LNCaP clone FGC (cell line): Measurements from ENCODE around the gene RSPH1.
A peak's percentile ranks its signal among the peaks of the same experiment; 100 is the strongest.

Experiments used
- DNase-seq: peaks from one replicate; pipeline ENCODE4 v3.0.0-alpha.2; 2011; ENCODE audit warnings: low read depth
- H3K4me3 ChIP-seq: 2 replicates; pipeline ENCODE4 v1.5.1; 2011; ENCODE audit warnings: mild to moderate bottlenecking, low read depth, low read length, control low read depth
- CTCF ChIP-seq: IDR thresholded peaks from 2 replicates; pipeline ENCODE4 v1.5.1; 2012; ENCODE audit warnings: mild to moderate bottlenecking; ENCODE audit not compliant: control insufficient read depth, insufficient read depth; ENCODE audit errors: extremely low read depth

RSPH1 gene

DNA sequence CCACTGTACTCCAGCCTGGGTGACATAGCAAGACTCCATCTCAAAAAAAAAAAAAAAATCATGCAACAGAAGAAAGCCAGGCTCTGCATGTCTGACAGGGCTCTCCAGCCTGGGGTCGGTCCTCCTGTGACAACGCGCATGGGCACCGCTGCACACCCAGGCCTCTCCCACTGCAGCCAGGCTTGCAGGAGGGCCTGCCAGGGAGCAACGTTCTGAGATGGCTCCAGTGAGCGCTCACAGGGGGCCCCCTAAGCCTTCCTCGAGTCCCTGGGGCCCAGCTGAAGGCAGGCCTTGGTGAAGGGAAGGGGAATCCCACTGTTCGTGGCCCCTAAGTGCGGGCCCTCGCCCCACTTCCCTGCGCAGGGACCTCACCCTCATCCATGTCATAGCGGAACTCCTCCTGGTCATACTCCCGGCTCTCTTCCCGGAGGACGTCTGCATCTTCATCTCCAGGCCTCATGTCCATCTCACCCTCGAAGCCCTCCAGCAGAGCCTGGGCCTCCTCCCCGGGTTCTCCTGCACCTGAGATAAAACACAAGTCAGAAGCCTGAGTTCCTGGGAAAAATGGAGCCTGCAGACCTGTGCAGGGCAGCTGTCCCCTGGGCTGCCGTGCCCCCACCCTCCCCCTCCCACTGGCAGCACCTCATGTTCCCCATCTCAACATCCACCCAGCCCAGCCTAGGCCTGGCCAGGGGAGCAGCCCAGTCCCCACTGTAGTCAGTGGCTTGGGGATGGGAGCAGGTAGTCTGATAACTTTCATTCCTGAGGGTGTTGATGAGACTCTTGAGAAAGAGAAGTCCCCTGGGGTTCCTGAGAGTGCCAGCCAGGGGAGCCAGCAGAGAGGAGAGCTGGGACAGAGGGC lies 20.3 kb downstream of the RSPH1 start:
- no peak for DNase-seq
- H3K4me3 ChIP-seq, result no peak overlapping the region
- no peak for TF ChIP-seq CTCF

GRCh38 chr21:42475036-42475435 lies 21.0 kb downstream of the RSPH1 start:
- no peak for TF ChIP-seq CTCF
- DNase-seq, result no peak
- no peak overlapping the region for H3K4me3 ChIP-seq

- TF ChIP-seq CTCF, result no peak
- H3K4me3 ChIP-seq, result no peak overlapping the region
- DNase-seq, result peak; percentile 76
These were observed 21.8 kb downstream of the RSPH1 start for GRCh38 chr21:42474043-42474831.

GRCh38 chr21:42473498-42474042 lies 22.5 kb downstream of the RSPH1 start:
- no peak for TF ChIP-seq CTCF
- no peak overlapping the region for H3K4me3 ChIP-seq
- no peak for DNase-seq

DNA sequence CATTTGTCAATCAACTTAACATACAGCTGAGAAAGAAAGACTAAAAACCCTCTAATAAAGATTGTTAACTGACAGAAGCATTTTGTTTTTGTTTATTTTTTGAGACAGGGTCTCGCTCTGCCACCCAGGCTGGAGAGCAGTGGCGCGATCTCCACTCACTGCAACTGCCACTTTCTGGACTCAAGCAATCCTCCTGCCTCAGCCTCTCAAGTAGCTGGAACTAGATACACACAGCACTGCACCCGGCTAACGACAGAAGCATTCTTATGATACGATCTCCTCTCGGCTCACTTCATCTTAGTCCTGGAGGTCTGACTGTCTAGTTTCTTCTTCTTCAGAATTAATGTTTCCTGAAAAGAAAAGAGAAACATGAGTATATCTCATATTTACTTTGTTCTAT lies 23.5 kb downstream of the RSPH1 start:
- DNase-seq, result no peak
- TF ChIP-seq CTCF, result no peak
- H3K4me3 ChIP-seq, result no peak overlapping the region

- no peak for TF ChIP-seq CTCF
- no peak overlapping the region for H3K4me3 ChIP-seq
These were observed 24.2 kb downstream of the RSPH1 start for GRCh38 chr21:42471716-42472330.

More at GRCh38 chr21:42471716-42472330, 24.2 kb downstream of the RSPH1 start:
- DNase-seq, result no peak
